Epidermal melanocyte (primary cell): Measurements from ENCODE around the gene ERCC5.

ENCODE experiments used
- DNase-seq: peaks from one replicate; pipeline ENCODE4 v3.0.0; 2011; ENCODE audit warnings: low spot score; ENCODE audit not compliant: insufficient read length

The ERCC5 gene

DNA sequence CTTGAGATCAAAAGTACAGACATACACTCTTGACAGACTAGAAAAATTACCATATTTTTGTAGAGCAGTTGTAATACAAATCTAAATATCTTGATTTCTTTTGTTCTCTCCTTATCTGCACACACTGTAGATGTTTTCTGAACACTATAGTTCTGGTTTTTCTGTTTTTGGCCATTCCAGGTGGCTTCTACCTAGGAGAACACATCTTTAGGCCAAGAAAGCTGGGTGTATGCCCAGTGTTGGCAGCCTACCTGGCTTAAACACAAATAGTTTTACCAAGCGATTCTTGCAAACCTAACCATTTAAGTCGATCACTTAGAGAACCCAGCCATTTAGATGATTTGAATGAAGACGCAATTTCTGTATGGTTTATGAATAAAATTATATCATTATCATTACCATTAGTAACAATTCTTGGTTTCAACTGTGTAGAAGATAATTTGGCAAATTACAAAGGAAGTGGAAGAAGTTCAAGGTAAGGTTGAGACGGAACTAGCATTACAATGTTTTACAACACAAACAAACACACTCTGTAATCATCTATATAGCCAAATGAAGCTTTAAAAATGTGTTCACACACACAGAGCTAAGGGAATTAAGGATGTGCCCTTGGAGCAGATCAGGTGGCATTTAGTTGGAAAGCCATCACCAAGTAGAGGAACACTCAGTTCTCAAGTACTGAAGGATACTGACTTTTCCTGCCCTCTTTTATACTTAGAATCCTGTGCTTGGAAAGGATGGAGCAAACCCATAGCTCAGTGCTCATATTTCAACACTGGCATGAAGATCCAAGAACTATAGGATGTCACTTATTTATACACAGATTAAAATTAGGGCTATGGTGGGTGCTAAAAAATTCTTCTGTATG, 36.2 kb downstream of the ERCC5 start:
- no peak for DNase-seq

DNA sequence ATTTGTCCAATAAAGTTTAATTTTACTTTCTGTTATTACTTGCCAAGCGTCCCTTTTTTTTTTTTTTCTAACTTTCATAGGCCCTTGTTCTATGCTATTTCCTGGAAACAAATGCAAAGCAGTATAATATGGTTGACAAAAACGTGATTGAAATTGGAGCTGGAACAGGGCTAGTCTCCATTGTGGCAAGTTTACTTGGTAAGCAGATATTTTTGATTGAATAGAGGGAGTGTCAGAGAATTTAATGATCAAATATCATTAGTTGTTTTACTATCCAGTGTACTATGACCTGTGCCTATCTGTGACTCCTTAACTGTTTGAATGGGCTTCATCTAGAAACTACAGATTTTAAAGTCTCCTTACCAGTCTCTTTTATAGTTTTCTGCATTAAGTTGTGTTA, 46.7 kb downstream of the ERCC5 start:
- DNase-seq = no peak

DNA sequence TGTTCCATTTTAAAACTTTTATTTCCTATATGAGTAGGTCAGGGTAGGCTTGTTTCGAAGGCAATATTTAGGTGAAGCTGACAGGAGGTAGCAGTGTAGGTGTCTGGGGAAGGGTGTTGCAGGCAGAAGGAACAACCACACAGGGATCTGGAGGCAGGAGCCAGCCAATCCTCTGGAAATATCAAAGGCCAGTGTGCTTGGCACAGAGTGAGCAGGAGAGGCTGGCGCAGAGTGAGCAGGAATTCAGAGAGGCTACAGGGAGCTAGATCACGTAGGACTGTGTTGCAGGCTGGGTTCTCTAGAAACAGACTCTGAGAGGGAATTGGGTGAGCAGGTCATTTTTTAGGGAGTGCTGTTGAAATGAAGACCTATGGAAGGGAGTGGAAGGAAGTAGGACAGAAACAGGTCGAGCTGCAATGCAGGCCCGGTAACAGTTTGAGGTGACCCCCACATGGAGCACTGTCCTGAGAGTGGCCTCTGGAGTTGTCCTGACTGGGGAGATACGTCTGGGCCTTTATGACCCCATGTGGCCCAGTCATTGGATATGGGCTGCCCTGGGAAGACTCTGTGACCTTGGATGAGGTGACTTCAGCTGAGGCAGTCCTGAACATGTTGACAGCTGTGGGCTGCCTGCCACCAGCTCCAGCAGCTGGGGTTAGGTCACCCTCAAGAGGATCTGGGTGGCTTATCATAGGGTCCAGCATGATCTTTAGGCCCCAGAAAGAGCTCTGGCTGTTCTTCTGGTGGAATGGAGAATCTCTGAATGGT, 51.7 kb downstream of the ERCC5 start:
- DNase-seq = no peak

DNA sequence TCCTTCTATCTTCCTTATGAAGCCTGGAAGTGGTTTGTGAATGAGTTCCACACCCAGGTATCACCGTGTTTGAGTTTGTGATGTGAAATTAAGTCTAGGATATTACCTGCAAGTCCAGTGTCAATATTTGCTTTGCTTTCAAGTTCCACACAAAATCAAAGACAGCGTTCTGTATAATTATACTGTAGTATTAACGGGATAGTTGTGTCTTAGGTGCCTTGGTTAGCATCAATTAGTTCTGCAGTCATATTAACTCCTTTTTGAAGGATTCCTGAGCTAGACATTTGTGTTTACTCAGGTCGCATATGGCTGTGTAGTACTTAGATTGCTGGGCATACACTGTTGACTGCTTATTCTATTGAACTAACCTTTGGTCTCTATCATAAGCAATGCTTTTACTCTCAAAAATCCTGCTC, 54.4 kb downstream of the ERCC5 start:
- no peak for DNase-seq

DNA sequence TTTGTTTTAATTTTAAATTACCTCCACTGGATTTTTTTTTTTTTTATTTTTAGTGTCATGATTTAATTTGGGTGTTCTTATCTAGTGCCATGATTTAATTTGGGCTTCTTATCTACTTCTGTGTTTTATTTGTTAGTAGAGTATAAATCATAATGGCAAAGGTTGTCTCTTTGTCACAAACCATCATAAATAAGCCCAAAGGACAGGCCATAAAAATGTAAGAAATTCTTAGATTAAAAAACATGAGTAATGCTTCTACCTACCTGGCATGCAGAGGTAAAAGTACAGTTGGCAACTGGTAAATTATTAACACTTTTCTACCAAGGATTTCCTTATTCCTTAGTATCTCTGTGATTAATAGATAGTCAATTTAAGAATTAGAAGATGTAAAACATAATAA, 55.2 kb downstream of the ERCC5 start:
- no peak for DNase-seq

DNA sequence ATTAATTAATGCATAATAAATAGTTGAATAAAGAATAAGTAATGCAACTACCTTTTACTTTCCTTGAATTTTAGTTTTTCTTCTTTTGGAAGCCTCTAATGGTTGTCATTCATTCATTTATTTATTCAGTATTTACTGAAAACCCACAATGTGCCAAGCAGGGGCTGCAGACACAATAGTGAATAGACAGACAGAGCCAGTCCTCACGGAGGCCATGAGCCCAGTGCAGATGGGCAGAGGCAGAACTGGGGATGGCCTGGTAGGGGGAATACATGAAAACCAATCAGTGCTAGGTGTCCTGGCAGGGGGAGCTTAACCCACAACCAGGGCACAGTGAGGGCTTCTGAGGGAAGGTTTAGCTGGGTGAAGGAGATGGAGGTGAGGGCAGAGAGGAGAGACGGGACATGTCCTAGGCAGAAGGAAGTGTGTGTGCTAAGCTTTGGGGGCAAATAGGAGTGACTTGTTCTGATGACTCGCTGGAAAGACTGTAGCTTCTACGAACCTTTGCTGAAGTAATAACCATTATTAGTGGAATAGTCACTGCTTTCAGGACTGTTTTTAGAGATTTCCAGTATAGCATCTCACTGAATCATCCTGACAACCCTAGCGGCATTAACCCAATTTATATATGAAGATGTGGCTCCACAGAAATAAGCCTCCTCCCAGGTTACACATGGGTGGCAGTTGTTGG, 55.9 kb downstream of the ERCC5 start:
- no peak for DNase-seq

DNA sequence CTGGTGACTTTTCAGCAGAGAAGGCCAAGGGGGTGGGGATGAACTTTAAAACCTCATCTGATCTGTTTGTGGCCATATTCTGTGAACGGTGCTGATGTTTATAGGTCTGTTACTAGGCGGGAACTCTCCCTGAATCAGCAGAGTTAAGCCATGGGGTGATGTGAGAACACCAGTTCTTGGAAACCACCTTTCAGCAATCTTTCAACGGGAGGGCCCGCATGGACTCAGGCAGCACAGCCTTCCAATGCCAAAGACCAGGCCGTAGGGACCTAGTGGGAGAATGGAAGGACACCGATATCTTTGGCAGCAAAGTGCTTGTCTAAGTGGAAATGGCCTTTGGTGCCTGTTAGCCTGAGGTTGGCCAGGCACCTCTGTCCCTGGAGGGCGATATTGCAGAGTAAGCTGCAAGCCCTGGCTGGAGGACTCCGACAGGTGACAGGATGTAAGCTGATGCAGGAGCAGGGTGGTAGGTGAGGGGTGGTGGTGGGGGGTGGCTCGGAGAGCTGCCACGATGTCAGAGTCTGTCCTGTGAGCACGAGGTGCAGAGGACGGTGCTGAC, 57.0 kb downstream of the ERCC5 start:
- DNase-seq = no peak

DNA sequence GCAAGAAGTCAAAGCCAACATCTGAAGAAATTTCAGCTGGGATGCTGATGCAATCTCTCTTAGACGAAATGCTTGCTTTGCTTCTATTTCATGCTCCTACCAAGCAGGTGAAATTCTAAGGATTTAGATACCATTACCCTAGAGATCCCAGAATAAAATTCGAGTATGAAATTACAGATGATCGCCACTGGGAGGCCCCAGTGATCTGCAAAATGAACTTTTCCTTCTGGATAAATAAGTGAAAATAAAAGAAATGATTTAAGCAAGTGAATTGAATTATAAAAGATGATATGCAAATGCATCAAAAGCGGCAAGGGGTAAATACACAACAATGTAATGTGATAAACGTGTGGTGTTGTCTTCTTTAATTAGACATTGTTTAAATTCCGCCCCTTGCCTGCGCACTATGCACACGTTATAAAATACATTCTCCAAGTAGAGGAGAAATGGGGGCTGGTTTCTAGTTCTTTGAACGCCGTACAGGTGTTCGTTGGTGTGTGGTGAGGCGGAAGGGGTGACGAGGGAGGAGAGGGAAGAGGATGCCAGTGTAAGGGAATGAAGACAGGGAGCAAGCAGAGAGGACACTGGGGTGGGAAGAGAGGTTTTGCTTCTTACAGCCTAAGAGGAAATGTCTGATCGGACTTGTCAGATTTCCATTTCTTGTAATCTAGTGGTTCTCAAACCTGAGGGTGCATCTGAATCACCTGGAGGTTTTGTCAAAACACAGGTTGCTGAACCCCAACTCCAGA, 58.0 kb downstream of the ERCC5 start:
- DNase-seq = no peak

DNA sequence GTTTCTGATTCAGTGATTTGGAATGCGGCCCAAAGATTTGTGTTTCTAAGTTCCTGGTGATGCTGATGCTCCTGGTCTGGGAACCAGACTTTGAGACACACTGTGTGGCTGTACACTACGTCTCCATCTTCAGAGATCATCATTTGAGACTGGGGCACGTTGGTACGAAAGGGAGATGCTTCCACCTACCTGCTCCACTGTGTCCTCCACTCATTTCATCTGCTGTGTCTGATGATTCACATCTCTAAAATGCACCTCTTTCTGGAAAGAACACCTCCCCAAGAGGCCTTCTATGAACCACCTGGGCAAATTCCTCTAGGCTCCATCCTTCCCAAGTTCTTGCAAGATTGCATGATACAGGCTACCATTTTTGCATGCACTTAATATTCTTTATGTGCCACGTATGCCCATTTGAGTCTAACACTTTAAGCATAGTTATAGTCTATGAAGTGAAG, 58.6 kb downstream of the ERCC5 start:
- DNase-seq = no peak

DNA sequence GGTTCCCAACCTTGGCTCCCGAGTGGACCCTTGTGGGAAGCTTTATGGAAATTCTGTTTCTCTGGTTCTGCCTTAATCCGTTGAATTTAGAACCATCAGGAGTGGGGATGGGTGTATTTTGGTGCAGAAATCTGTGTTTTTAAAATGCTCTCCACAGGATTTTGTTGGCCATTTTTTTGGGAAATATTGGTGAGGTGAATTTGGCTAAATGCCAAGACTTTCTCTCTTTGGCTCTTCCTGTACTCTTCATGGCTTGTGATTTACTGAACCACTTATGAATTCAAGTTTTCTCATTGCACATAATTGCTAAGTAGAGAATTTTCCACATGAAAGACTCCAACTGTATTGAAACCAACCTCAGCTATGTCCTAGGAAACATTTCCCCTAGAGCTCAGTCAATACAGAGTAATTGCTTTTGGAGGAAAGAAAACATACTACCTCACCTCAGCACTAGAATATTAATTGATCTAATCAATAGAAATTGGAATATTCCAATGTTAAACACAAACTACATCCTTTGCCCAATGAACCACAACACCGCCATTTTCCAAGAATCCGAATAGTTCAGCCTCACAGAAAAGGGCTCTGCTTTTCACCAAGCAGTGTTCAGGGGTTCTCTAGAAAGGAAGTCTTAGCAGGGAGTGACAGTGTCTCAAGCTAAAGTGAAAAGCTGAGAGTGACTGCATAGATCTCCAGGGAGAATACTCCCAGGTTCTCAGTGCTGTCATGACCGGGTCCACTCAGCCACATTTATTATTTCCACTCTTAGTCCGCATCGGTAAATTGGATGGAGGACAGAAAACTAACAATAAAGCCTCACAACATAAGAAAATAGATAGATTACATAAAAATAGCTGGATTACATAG, 60.3 kb downstream of the ERCC5 start:
- no peak for DNase-seq

DNA sequence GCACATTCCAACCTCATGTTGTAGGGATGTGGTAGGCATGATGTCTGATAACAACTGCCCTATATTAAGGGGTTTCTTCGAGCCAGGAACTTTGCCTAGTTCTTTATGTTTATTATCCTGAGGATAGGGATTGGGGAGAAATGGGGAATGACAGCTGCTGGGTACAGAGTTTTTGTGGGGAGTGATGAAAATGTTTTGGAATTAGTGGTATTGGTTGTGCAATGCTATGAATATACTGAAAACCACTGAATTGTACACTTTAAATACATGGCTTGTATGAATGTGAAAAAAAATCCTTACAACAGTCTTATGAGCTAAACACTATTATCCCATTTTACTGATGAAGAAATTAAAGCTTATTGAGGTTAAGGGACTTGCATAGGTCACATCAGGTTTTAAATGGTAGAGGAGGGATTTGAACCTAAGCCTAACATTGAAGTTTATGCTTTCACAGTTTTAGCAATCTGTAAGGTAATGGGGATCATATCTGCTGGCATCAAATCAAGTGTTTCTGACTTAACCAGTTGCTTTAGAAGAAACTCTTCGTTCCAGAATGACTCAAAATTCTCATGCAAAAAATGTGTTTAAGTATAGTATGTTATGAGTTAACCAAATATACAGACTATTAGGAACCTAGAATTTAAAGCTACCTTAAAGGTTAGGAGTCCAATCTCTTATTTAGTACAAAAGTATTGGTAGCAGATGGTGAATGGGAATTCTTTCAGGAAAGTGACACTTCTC, 61.4 kb downstream of the ERCC5 start:
- DNase-seq = no peak

DNA sequence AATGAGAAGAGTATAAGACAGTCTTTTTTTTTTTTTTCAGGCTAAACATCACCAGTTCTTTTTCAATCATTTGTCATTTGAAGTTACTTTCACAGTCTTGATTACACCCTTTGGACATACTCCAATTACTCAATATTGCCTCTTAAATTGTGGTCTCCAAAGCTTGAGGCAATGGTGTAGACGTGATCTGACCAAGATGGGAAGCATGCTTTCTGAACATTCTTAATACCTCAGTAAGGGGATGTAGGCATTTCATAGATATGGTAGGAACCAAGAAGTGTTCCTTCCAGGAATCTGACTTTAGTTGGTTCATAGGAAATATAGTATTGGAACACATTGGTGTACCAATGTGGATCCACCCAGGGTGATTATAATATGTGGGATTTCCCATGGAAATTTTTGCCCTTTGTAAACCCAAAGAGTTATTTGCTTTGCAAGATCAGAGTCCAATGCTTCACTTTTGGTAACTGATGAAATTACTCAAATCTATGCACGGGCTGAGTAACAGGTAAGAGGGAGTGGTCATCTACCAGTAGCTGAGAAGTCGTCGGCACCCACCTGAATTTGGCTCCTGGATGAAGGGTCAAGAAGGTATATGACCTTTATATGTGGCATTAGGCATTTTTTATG, 62.2 kb downstream of the ERCC5 start:
- no peak for DNase-seq

DNA sequence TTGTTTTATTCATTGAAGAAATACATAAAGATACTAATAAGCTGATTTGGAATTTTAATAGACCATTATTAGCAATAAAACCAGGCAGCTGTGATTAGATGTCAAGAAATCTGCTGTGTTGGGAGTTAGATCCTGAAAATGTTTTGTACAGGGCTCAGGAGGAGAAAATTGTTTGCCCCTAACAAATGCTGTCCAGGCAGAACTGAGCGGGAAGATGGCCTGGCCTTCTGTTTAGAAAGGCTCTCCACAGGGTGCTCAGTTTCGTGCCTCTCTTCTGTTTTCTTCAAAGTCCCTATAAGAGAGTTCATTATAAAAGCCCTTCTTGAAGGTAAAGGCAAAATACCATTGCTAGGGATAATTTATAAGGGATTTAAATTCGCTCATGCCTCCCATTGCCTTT, 64.1 kb downstream of the ERCC5 start:
- DNase-seq = no peak

DNA sequence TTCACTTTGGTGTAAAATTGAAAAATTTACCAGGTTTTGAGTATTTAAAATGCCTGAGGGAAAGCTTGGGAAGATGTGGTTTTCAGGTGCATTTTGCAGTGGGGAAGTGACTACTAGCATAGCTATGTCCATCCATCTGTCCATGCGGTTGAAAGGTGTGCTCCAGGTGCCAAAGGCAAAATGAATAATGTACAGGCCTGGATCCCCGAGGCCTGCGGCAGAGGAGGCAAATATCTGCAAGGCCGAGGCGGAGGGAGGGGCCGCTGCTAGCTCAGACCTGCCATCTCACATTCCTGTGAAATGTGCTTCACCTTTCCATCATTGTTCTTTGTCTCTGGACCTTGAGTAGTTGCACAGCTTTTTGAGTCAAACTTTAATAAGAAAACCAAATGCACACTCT, 65.5 kb downstream of the ERCC5 start:
- no peak for DNase-seq

DNA sequence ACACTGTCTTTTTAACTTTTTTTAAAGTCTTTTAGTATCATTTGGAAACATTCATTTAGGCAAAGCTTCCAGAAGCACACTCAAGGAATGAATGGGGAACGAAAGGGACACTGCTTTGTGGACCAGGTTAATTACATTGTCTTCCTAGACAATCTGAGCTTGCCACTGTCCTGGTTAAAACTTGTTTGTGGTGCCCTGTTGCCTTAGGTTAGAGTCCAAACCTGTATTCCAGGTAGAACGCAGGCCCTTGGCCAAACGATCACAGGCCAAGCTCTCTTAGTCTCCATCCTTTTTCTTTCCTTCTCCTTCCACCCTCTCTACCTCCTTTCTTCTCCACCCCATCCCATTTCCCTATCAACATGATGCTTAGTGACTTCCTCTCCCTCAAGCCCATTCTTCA, 66.8 kb downstream of the ERCC5 start:
- DNase-seq = no peak

DNA sequence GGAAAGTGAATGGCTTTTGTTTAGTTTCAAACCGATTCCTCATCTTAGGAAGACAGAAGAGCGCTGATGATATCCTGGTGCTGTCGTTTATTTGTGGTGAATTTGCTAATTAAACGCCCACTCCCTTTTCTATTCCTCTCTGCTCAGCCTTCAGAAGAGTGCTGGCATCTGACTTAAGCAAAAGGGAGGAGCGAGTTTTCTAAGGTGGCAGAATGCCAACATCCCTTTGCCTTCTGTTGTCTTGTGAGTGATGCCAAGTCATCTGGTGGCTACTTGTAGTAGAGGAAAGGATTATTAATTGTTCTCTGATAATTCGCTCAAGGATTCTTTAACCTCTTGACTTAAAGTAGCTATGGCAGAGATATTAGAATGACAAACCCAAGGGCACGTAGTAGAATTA, 68.1 kb downstream of the ERCC5 start:
- peak; percentile 36 for DNase-seq

DNA sequence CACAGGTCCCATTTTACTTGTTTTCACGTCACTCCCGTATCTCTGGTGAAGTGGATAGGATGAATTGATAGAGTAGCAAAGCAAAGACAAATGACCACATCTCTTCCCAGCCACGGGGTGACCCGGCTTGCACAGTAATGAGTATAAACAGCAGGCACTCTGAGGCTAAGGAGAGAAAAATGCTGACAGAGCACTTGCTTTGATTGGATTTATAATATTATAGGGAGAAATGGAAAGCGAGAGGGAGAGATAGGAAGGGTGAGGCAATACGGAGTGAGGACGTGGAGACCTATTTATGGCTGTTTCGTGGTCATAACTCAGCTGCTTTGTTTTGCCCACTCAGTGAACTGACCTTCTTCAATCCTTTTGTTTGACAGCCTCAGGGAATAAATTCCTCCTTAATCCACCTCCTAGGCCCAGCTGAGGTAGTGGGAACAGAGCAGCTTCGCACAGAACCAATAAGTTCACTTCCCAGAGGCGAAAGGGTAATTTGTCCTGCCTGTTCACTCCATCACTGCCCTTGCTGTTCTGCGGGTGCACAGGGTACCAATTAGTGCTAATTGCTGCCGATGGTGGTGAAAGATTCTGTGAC, 68.6 kb downstream of the ERCC5 start:
- DNase-seq = no peak

DNA sequence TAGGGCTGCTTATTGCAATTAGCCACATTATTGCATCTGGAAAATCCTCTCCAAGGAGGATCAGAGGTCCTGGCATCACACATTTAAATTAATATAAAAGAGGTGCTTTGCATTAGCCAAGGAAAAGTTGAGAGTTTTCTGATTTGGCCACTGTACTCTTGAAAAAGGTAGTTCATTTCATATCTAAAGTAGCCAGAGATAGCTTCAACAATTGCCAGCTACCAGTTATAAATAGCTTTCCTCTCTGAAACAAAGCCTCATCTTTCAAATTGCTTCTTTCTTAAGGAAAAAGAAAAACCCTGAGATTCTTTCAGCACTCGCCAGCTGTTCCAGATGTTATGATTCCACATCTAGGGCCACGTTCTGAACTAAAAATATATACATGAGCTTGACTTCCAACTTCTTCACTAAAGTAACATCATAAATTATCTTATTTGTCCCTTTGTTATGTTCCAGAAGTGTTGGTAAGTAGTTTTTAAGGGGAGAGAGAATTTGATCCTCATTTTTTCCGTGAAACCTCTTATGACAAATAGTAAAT, 69.6 kb downstream of the ERCC5 start:
- DNase-seq = no peak
